HL-60 (cell line): ENCODE results near the gene GCKR.

ENCODE experiments used
- DNase-seq, 2 experiments: peaks; one replicate each; pipeline ENCODE4 v3.0.0-alpha.2; 2010 to 2020; ENCODE audit warnings: low read depth in 1 of 2, low spot score in 1 of 2
- H3K27ac ChIP-seq: fragments of 250-450 bp; sonication (Bioruptor Pico); replicated peaks from 2 replicates; pipeline ENCODE4 v1.5.1; 2020; ENCODE audit warnings: mild to moderate bottlenecking, moderate library complexity
- H3K27me3 ChIP-seq: fragments of 250-450 bp; sonication (Bioruptor Pico); 2 replicates; pipeline ENCODE4 v1.5.1; 2021; ENCODE audit warnings: mild to moderate bottlenecking, moderate library complexity; ENCODE audit not compliant: insufficient read depth, poor library complexity, severe bottlenecking
- H3K4me3 ChIP-seq: replicated peaks from 2 replicates; pipeline ENCODE4 v1.5.1; 2011; ENCODE audit warnings: mild to moderate bottlenecking, control low read depth, low read length; ENCODE audit not compliant: insufficient read depth
- CTCF ChIP-seq: IDR thresholded peaks from one replicate; pipeline ENCODE4 v1.5.1; 2011; ENCODE audit warnings: low read length, control low read depth, inconsistent platforms; ENCODE audit not compliant: insufficient read depth
- GABPA ChIP-seq: IDR thresholded peaks from 2 replicates; pipeline ENCODE4 v1.6.1; 2012; ENCODE audit warnings: low read depth
- POLR2AphosphoS5 ChIP-seq: IDR thresholded peaks from 2 replicates; pipeline ENCODE4 v1.6.1; 2012; ENCODE audit warnings: low read depth
- REST ChIP-seq: IDR thresholded peaks from 2 replicates; pipeline ENCODE4 v1.6.1; 2012; ENCODE audit warnings: low read depth; ENCODE audit not compliant: insufficient replicate concordance
- SPI1 ChIP-seq: IDR thresholded peaks from 2 replicates; pipeline ENCODE4 v1.6.1; 2012; ENCODE audit warnings: low read depth, mild to moderate bottlenecking, borderline replicate concordance

GCKR gene

GRCh38 chr2:27498975-27499374 is 2.3 kb downstream of the GCKR start:
- DNase-seq: no peak
- Histone ChIP-seq H3K27ac (no peak overlapping the region), H3K27me3 (peaks cover 19% of the 10 kb centered on the region), H3K4me3 (no peak overlapping the region)
- no peak for TF ChIP-seq REST
- TF ChIP-seq GABPA: no peak
- TF ChIP-seq SPI1: no peak
- no peak for TF ChIP-seq POLR2AphosphoS5
- no peak for TF ChIP-seq CTCF

GRCh38 chr2:27501042-27501441 is 4.4 kb downstream of the GCKR start:
- H3K27ac ChIP-seq: no peak overlapping the region
- no peak for TF ChIP-seq SPI1
- no peak for TF ChIP-seq REST
- DNase-seq: no peak

GRCh38 chr2:27502142-27502541 is 5.5 kb downstream of the GCKR start:
- H3K4me3 ChIP-seq: no peak overlapping the region
- no peak for DNase-seq
- TF ChIP-seq REST (no peak), CTCF (no peak), SPI1 (no peak), GABPA (no peak), POLR2AphosphoS5 (no peak)
- no peak overlapping the region for H3K27ac ChIP-seq
- peaks cover 2% of the 10 kb centered on the region for H3K27me3 ChIP-seq

More at GRCh38 chr2:27501042-27501441, 4.4 kb downstream of the GCKR start:
- Histone ChIP-seq H3K4me3 (no peak overlapping the region), H3K27me3 (peaks cover 5% of the 10 kb centered on the region)

- Histone ChIP-seq H3K27me3 (peaks cover 3% of the 10 kb centered on the region), H3K4me3 (no peak overlapping the region), H3K27ac (no peak overlapping the region)
- DNase-seq: no peak
- TF ChIP-seq SPI1 (no peak), GABPA (no peak), CTCF (no peak), POLR2AphosphoS5 (no peak), REST (no peak)
Observed at GRCh38 chr2:27506587-27506986, 9.9 kb downstream of the GCKR start.
